Activated naive CD4-positive, alpha-beta T cell treated with Interleukin-2 at 50 U/mL for 16 hours (primary cell): ENCODE data around the gene TCF12.

ENCODE experiments used
- DNase-seq: peaks from one replicate; pipeline ENCODE4 v3.0.0-alpha.2; 2020

Gene TCF12

GRCh38 chr15:57280464-57280863 is 362.0 kb downstream of the TCF12 start:
- DNase-seq = no peak

GRCh38 chr15:57281321-57281720 is 362.9 kb downstream of the TCF12 start:
- no peak for DNase-seq

GRCh38 chr15:57282686-57283085 is 364.2 kb downstream of the TCF12 start:
- no peak for DNase-seq

- DNase-seq = no peak
These were observed 365.5 kb downstream of the TCF12 start for GRCh38 chr15:57283774-57284503.

- DNase-seq = no peak
These were observed 366.1 kb downstream of the TCF12 start for GRCh38 chr15:57284535-57284934.

GRCh38 chr15:57285386-57285785 is 366.9 kb downstream of the TCF12 start:
- no peak for DNase-seq

GRCh38 chr15:57286446-57287122 is 368.1 kb downstream of the TCF12 start:
- DNase-seq = no peak

GRCh38 chr15:57287123-57287521 is 368.7 kb downstream of the TCF12 start:
- DNase-seq = no peak

- no peak for DNase-seq
These were observed 370.6 kb downstream of the TCF12 start for GRCh38 chr15:57288926-57289580.

GRCh38 chr15:57290187-57290586 is 371.7 kb downstream of the TCF12 start:
- DNase-seq = no peak

- no peak for DNase-seq
These were observed 372.4 kb downstream of the TCF12 start for GRCh38 chr15:57290826-57291225.

- DNase-seq = no peak
These were observed 378.2 kb downstream of the TCF12 start for GRCh38 chr15:57296473-57297162.

GRCh38 chr15:57297163-57297593 is 378.7 kb downstream of the TCF12 start:
- no peak for DNase-seq

GRCh38 chr15:57297630-57298029 is 379.2 kb downstream of the TCF12 start:
- DNase-seq = no peak

- DNase-seq = no peak
These were observed 379.8 kb downstream of the TCF12 start for GRCh38 chr15:57298204-57298603.

- DNase-seq = no peak
These were observed 380.6 kb downstream of the TCF12 start for GRCh38 chr15:57298843-57299550.

GRCh38 chr15:57301307-57301706 is 382.9 kb downstream of the TCF12 start:
- DNase-seq = no peak

- no peak for DNase-seq
These were observed 384.3 kb downstream of the TCF12 start for GRCh38 chr15:57302640-57303257.

- DNase-seq = no peak
These were observed 386.6 kb downstream of the TCF12 start for GRCh38 chr15:57305009-57305408.

GRCh38 chr15:57306161-57306943 is 387.9 kb downstream of the TCF12 start:
- peak; percentile 82 for DNase-seq

GRCh38 chr15:57306944-57307411 is 388.5 kb downstream of the TCF12 start:
- no peak for DNase-seq
